Keratinocyte (primary cell): ENCODE data around the gene CD200. TPM values are rescaled to one million over a fixed set of nuclear protein-coding genes. Genes with fewer than 3 reads are reported as not detected.

ENCODE experiments used
- DNase-seq: peaks from one replicate; pipeline ENCODE4 v3.0.0-alpha.2; 2011; ENCODE audit warnings: low read depth, missing footprints, low spot score
- FAIRE-seq: peaks from 2 replicates; lab custom pipeline; 2011; peaks lifted over from hg19 to GRCh38; lab: Jason Lieb, UNC
- H2AFZ ChIP-seq: 2 replicates; pipeline ENCODE4 v1.6.0; 2012; ENCODE audit warnings: low read length, control low read depth, inconsistent platforms; ENCODE audit not compliant: control insufficient read depth
- H3K27ac ChIP-seq: 2 replicates; pipeline ENCODE4 v1.5.1; 2011; ENCODE audit warnings: low read length; ENCODE audit not compliant: control insufficient read depth, insufficient read depth
- H3K27me3 ChIP-seq: 3 replicates; pipeline ENCODE4 v1.6.0; 2011; ENCODE audit warnings: low read length; ENCODE audit not compliant: control insufficient read depth, insufficient read depth; ENCODE audit errors: extremely low read depth
- H3K36me3 ChIP-seq, 2 experiments: 2 replicates in 1 of 2; 3 replicates in 1 of 2; pipeline ENCODE4 v1.5.1; 2011; ENCODE audit warnings: low read length in 2 of 2, mild to moderate bottlenecking in 1 of 2; ENCODE audit not compliant: control insufficient read depth in 2 of 2, insufficient read depth in 2 of 2; ENCODE audit errors: extremely low read depth in 1 of 2
- H3K4me1 ChIP-seq: 3 replicates; pipeline ENCODE4 v1.5.1; 2011; ENCODE audit warnings: low read length; ENCODE audit not compliant: control insufficient read depth, insufficient read depth; ENCODE audit errors: extremely low read depth
- H3K4me2 ChIP-seq: 3 replicates; pipeline ENCODE4 v1.6.0; 2011; ENCODE audit warnings: low read depth, low read length; ENCODE audit not compliant: control insufficient read depth, insufficient read depth; ENCODE audit errors: extremely low read depth
- H3K4me3 ChIP-seq, 3 experiments: fragments of 200-600 bp in 1 of 3; sonication (generic) in 1 of 3; 2 replicates in 2 of 3; 3 replicates in 1 of 3; pipeline ENCODE4 v1.5.1; 2011 to 2016; ENCODE audit warnings: low read length in 3 of 3, mild to moderate bottlenecking in 3 of 3, control low read depth in 2 of 3, inconsistent platforms in 1 of 3, low read depth in 1 of 3, mixed read lengths in 1 of 3, mixed run types in 1 of 3, moderate library complexity in 1 of 3; ENCODE audit not compliant: control insufficient read depth in 2 of 3, insufficient read depth in 2 of 3; ENCODE audit errors: extremely low read depth in 1 of 3
- H3K79me2 ChIP-seq: 2 replicates; pipeline ENCODE4 v1.6.0; 2012; ENCODE audit warnings: low read length; ENCODE audit not compliant: control insufficient read depth, insufficient read depth
- H3K9ac ChIP-seq: 3 replicates; pipeline ENCODE4 v1.6.0; 2011; ENCODE audit warnings: low read length; ENCODE audit not compliant: control insufficient read depth, insufficient read depth; ENCODE audit errors: extremely low read depth
- H3K9me1 ChIP-seq: 3 replicates; pipeline ENCODE4 v1.6.0; 2011; ENCODE audit warnings: low read length; ENCODE audit not compliant: control insufficient read depth, insufficient read depth; ENCODE audit errors: extremely low read depth
- H3K9me3 ChIP-seq: 2 replicates; pipeline ENCODE4 v1.5.1; 2012; ENCODE audit warnings: low read depth, low read length; ENCODE audit not compliant: control insufficient read depth
- H4K20me1 ChIP-seq: 3 replicates; pipeline ENCODE4 v1.6.0; 2011; ENCODE audit warnings: low read length; ENCODE audit not compliant: control insufficient read depth, insufficient read depth; ENCODE audit errors: extremely low read depth
- CTCF ChIP-seq, 3 experiments: IDR thresholded peaks in 1 of 3; conservative IDR thresholded peaks in 1 of 3; optimal IDR thresholded peaks in 1 of 3; 2 replicates in 2 of 3; 3 replicates in 1 of 3; pipeline versions ENCODE3 to v1.5.1; 2011; ENCODE audit warnings: low read length in 3 of 3, mild to moderate bottlenecking in 3 of 3, moderate library complexity in 2 of 3, control low read depth in 1 of 3, inconsistent platforms in 1 of 3; ENCODE audit not compliant: insufficient read depth in 2 of 3; ENCODE audit errors: extremely low read depth in 1 of 3
- EZH2 ChIP-seq: IDR thresholded peaks from one replicate; pipeline ENCODE4 v1.6.1; 2012; ENCODE audit warnings: inconsistent platforms, mild to moderate bottlenecking, low read length, moderate library complexity
- dilution Hi-C: fragments of 300-500 bp; cut with MboI; formaldehyde crosslinking; loops from one replicate; pipeline ENCODE4 v1.7.0; 2020; ENCODE audit warnings: low sequenced_read_pairs; ENCODE audit not compliant: extremely low pct_ligation_motif_present
- polyA plus RNA-seq, 5 experiments: library from polyadenylated mRNA; depleted of rRNA in 3 of 5; stranded (reverse) in 3 of 5; stranded (forward) in 1 of 5; unstranded in 1 of 5; fragments of >200 nt; gene quantifications; 1 replicate in 1 of 5; 2 replicates in 3 of 5; 3 replicates in 1 of 5; pipeline versions ENCODE4 v1.2.1 to v1.2.3, GENCODE V29; 2011 to 2012; ENCODE audit warnings: missing spikeins in 2 of 5, low read depth in 1 of 5, low replicate concordance in 1 of 5

The CD200 gene
- polyA plus RNA-seq, 1 donor (not counting 4 experiments of a cell fraction or from before 2014, with no cell fraction given) = 0.07 TPM

- dilution Hi-C loops = no loop called here
- TF ChIP-seq CTCF (optimal IDR thresholded peaks at IDR 0.05 in 1 of 3, IDR thresholded peaks at IDR 0.05 in 1 of 3, conservative IDR thresholded peaks at IDR 0.05 in 1 of 3; ENCODE audit: extremely low read depth in 1 of 3, insufficient read depth in 2 of 3, low read length in 3 of 3) = no peak
- TF ChIP-seq EZH2 = no peak
- no peaks in the 10 kb centered on the region for H3K27me3 ChIP-seq
- H3K9ac ChIP-seq = no peak overlapping the region
- H3K4me1 ChIP-seq = peaks cover 28% of the 10 kb centered on the region
- no peak overlapping the region for H3K27ac ChIP-seq
- FAIRE-seq = no peak
- H3K9me1 ChIP-seq = no peaks in the 10 kb centered on the region
- H3K79me2 ChIP-seq = no peaks in the 10 kb centered on the region
- no peak for DNase-seq
- H3K36me3 ChIP-seq = no peaks in the 10 kb centered on the region
- H3K4me2 ChIP-seq = no peak overlapping the region
- no peak overlapping the region for H3K4me3 ChIP-seq
- no peaks in the 10 kb centered on the region for H3K9me3 ChIP-seq
- no peaks in the 10 kb centered on the region for H4K20me1 ChIP-seq
- H2AFZ ChIP-seq = no peak overlapping the region
Measured at GRCh38 chr3:112375117-112375516, 42.2 kb downstream of the CD200 start.

GRCh38 chr3:112376241-112376911, 43.4 kb downstream of the CD200 start:
- TF ChIP-seq CTCF (optimal IDR thresholded peaks at IDR 0.05 in 1 of 3, IDR thresholded peaks at IDR 0.05 in 1 of 3, conservative IDR thresholded peaks at IDR 0.05 in 1 of 3; ENCODE audit: extremely low read depth in 1 of 3, insufficient read depth in 2 of 3, low read length in 3 of 3) = no peak
- no peak for TF ChIP-seq EZH2
- Histone ChIP-seq H3K4me1 (peaks cover 28% of the 10 kb centered on the region), H3K4me2 (no peak overlapping the region), H3K79me2 (no peaks in the 10 kb centered on the region), H3K4me3 (no peak overlapping the region), H4K20me1 (no peaks in the 10 kb centered on the region), H3K27me3 (no peaks in the 10 kb centered on the region), H3K9me1 (no peaks in the 10 kb centered on the region), H3K27ac (no peak overlapping the region), H3K9me3 (no peaks in the 10 kb centered on the region), H2AFZ (no peak overlapping the region), H3K9ac (no peak overlapping the region), H3K36me3 (no peaks in the 10 kb centered on the region)
- FAIRE-seq (peak; percentile 13), DNase-seq (no peak)
- dilution Hi-C loops = no loop called here
